ENCODE data around the gene LAMA2.
"Not testable (repeated sequence)": the region's sequence is repeated elsewhere in the genome, so short reads cannot be mapped to it uniquely, and the experiment has no call there.

LAMA2 gene

DNA sequence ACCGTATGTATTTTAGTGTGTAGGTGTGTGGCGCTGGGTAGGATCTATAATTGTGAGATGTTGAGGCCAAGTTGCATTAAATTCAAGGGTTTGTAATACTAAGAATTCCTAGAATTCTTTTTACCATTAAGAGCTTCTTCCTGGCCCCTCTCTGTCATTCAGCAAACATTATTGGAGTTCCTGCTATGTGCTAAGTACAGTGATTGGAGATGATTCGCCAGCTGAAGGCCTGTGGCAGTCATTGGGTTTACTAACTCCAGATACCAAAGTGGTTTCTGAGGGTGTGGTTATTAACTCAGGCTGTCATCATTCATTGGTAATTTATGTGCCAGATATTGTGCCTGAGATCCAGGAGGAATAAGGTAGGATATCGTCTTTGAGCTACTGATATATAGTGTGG lies 167.1 kb downstream of the LAMA2 start:
- H3K4me2 ChIP-seq (ENCODE audit: low read length) = no peak overlapping the region
- no peak overlapping the region for H2AFZ ChIP-seq (ENCODE audit: low read depth, low read length)

DNA sequence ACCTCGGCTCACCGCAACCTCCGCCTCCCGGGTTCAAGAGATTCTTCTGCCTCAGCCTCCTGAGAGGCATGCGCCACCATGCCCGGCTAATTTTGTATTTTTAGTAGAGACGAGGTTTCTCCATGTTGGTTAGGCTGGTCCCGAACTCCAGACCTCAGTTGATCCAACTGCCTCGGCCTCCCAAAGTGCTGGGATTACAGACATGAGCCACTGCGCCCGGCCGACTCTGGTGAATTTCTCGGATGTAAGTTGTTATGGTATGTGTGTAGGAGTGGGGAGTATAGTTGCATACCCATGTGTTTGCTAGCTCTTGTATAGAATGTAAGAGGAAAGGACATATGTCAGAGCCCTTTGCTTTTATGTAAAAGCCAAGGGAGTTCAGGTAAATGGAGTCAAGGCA lies 170.2 kb downstream of the LAMA2 start:
- not testable (repeated sequence) for H3K27me3 ChIP-seq (ENCODE audit: low read depth, low read length); H3K4me1 ChIP-seq (ENCODE audit: low read length); H3K79me2 ChIP-seq (ENCODE audit: low read length); H4K20me1 ChIP-seq (ENCODE audit: insufficient read depth, low read length); H3K36me3 ChIP-seq (replicated peaks; ENCODE audit: low read depth, low read length); H3K4me3 ChIP-seq (ENCODE audit: low read length); H3K4me2 ChIP-seq (ENCODE audit: low read length); H3K27ac ChIP-seq (ENCODE audit: low read length); H3K9me3 ChIP-seq (ENCODE audit: insufficient read depth, low read length); H3K9ac ChIP-seq (ENCODE audit: low read length); H2AFZ ChIP-seq (ENCODE audit: low read depth, low read length)

More for the DNA sequence above, 167.1 kb downstream of the LAMA2 start:
- no peaks in the 10 kb centered on the region for H4K20me1 ChIP-seq (ENCODE audit: insufficient read depth, low read length)
- H3K4me3 ChIP-seq (ENCODE audit: low read length) = no peak overlapping the region
- no peaks in the 10 kb centered on the region for H3K9me3 ChIP-seq (ENCODE audit: insufficient read depth, low read length)
- no peaks in the 10 kb centered on the region for H3K27me3 ChIP-seq (ENCODE audit: low read depth, low read length)
- H3K4me1 ChIP-seq (ENCODE audit: low read length) = no peaks in the 10 kb centered on the region
- no peaks in the 10 kb centered on the region for H3K36me3 ChIP-seq (replicated peaks; ENCODE audit: low read depth, low read length)
- TF ChIP-seq, protein P1, sequence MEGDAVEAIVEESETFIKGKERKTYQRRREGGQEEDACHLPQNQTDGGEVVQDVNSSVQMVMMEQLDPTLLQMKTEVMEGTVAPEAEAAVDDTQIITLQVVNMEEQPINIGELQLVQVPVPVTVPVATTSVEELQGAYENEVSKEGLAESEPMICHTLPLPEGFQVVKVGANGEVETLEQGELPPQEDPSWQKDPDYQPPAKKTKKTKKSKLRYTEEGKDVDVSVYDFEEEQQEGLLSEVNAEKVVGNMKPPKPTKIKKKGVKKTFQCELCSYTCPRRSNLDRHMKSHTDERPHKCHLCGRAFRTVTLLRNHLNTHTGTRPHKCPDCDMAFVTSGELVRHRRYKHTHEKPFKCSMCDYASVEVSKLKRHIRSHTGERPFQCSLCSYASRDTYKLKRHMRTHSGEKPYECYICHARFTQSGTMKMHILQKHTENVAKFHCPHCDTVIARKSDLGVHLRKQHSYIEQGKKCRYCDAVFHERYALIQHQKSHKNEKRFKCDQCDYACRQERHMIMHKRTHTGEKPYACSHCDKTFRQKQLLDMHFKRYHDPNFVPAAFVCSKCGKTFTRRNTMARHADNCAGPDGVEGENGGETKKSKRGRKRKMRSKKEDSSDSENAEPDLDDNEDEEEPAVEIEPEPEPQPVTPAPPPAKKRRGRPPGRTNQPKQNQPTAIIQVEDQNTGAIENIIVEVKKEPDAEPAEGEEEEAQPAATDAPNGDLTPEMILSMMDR (IDR thresholded peaks at IDR 0.05; ENCODE audit: low read depth, low read length) = no peak
- no peak for TF ChIP-seq EZH2phosphoT487 (IDR thresholded peaks at IDR 0.05; ENCODE audit: low read depth)
- no peaks in the 10 kb centered on the region for H3K79me2 ChIP-seq (ENCODE audit: low read length)
- no peak overlapping the region for H3K27ac ChIP-seq (ENCODE audit: low read length)
- H3K9ac ChIP-seq (ENCODE audit: low read length) = no peak overlapping the region

DNA sequence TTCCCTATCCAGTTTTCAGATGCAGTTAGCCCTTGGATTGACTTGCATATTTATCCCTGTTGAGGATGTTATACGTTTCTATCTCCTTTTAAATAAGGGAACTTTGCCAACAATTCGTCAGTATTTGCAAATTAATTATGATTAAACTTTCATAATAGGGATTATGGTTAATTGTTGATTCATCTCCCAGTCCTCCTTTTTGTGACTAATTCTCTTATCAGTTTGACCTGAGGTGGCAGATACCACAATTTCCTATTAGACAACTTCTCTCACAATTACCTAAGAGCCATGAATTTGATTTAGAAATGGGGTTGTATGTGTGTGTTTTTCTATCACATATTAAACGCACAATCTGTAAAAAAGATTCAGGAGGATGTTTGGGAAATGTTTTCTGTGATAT lies 172.9 kb downstream of the LAMA2 start:
- Histone ChIP-seq H3K9me3 (ENCODE audit: insufficient read depth, low read length) (no peaks in the 10 kb centered on the region), H2AFZ (ENCODE audit: low read depth, low read length) (no peak overlapping the region), H3K79me2 (ENCODE audit: low read length) (no peaks in the 10 kb centered on the region), H3K27ac (ENCODE audit: low read length) (no peak overlapping the region), H3K27me3 (ENCODE audit: low read depth, low read length) (no peaks in the 10 kb centered on the region), H4K20me1 (ENCODE audit: insufficient read depth, low read length) (no peaks in the 10 kb centered on the region), H3K4me1 (ENCODE audit: low read length) (no peaks in the 10 kb centered on the region), H3K4me3 (ENCODE audit: low read length) (no peak overlapping the region), H3K4me2 (ENCODE audit: low read length) (no peak overlapping the region), H3K36me3 (replicated peaks; ENCODE audit: low read depth, low read length) (no peaks in the 10 kb centered on the region), H3K9ac (ENCODE audit: low read length) (no peak overlapping the region)
- TF ChIP-seq, protein P1 (IDR thresholded peaks at IDR 0.05; ENCODE audit: low read depth, low read length) = no peak
- no peak for TF ChIP-seq EZH2phosphoT487 (IDR thresholded peaks at IDR 0.05; ENCODE audit: low read depth)

DNA sequence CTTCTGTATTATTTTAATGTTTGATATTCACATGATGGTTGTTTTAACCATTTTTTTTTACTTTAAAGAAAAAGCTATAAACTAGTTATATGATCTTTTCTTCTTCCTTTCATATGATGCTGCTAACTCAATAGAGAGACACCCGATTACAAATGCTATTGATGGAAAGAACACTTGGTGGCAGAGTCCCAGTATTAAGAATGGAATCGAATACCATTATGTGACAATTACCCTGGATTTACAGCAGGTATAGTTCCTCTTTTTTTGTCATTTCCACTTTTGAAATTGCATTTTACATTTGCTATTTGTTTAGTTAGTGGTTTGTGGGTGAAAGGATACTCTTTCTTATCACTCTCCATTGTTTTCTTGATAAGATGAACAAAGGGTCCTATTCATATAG lies 176.7 kb downstream of the LAMA2 start:
- no peaks in the 10 kb centered on the region for H3K27me3 ChIP-seq (ENCODE audit: low read depth, low read length)
- no peak overlapping the region for H3K27ac ChIP-seq (ENCODE audit: low read length)
- H3K9me3 ChIP-seq (ENCODE audit: insufficient read depth, low read length) = no peaks in the 10 kb centered on the region
- no peak overlapping the region for H3K9ac ChIP-seq (ENCODE audit: low read length)
- H3K4me3 ChIP-seq (ENCODE audit: low read length) = no peak overlapping the region
- H3K36me3 ChIP-seq (replicated peaks; ENCODE audit: low read depth, low read length) = no peaks in the 10 kb centered on the region
- H4K20me1 ChIP-seq (ENCODE audit: insufficient read depth, low read length) = no peaks in the 10 kb centered on the region
- H2AFZ ChIP-seq (ENCODE audit: low read depth, low read length) = no peak overlapping the region
- TF ChIP-seq, protein P1 (IDR thresholded peaks at IDR 0.05; ENCODE audit: low read depth, low read length) = no peak
- no peak for TF ChIP-seq EZH2phosphoT487 (IDR thresholded peaks at IDR 0.05; ENCODE audit: low read depth)
- no peaks in the 10 kb centered on the region for H3K79me2 ChIP-seq (ENCODE audit: low read length)
- H3K4me2 ChIP-seq (ENCODE audit: low read length) = no peak overlapping the region
- H3K4me1 ChIP-seq (ENCODE audit: low read length) = no peaks in the 10 kb centered on the region

DNA sequence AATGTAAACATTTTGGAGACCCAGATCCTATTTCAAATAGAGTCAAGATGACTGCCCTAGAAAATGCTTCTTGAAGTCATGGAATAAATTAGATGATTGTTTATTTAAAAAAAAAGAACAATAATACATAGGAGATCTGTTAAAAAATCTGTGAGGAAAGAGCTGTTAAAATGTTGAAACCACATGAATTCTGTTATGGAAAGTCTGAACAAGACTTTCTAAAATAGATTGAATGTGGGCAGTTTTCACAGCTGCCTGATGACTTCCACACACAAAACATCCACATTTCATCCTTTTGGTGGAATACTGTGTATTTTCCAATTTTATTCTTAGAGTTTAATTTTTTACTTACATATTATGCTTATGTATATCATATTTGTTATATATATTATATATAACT lies 186.1 kb downstream of the LAMA2 start:
- Histone ChIP-seq H3K79me2 (ENCODE audit: low read length) (no peaks in the 10 kb centered on the region), H3K4me3 (ENCODE audit: low read length) (no peak overlapping the region), H2AFZ (ENCODE audit: low read depth, low read length) (no peak overlapping the region), H4K20me1 (ENCODE audit: insufficient read depth, low read length) (no peaks in the 10 kb centered on the region), H3K27me3 (ENCODE audit: low read depth, low read length) (no peaks in the 10 kb centered on the region), H3K9me3 (ENCODE audit: insufficient read depth, low read length) (no peaks in the 10 kb centered on the region), H3K27ac (ENCODE audit: low read length) (no peak overlapping the region), H3K4me2 (ENCODE audit: low read length) (no peak overlapping the region), H3K36me3 (replicated peaks; ENCODE audit: low read depth, low read length) (no peaks in the 10 kb centered on the region), H3K9ac (ENCODE audit: low read length) (no peak overlapping the region), H3K4me1 (ENCODE audit: low read length) (no peaks in the 10 kb centered on the region)
- TF ChIP-seq, protein P1 (IDR thresholded peaks at IDR 0.05; ENCODE audit: low read depth, low read length) = no peak
- TF ChIP-seq EZH2phosphoT487 (IDR thresholded peaks at IDR 0.05; ENCODE audit: low read depth) = no peak
